Endometrial microvascular endothelial cells (primary cell): ENCODE data around the gene APLN. TPM values are rescaled to one million over a fixed set of nuclear protein-coding genes. Genes with fewer than 3 reads are reported as not detected.

Experiments used
- in situ Hi-C: cut with HindIII; loops from 2 replicates; pipeline ENCODE4 v1.10.0; 2017; ENCODE audit warnings: low sequenced_read_pairs, low pct_unique_long_range_greater_than_20kb; ENCODE audit errors: inconsistent ontology term
- total RNA-seq: library from RNA; depleted of rRNA; stranded (reverse); fragments of >200 nt; gene quantifications from one replicate; pipeline ENCODE4 v1.2.3, GENCODE V29; 2015; ENCODE audit errors: inconsistent ontology term

The APLN gene, protein sequence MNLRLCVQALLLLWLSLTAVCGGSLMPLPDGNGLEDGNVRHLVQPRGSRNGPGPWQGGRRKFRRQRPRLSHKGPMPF
- 348 TPM for total RNA-seq

DNA sequence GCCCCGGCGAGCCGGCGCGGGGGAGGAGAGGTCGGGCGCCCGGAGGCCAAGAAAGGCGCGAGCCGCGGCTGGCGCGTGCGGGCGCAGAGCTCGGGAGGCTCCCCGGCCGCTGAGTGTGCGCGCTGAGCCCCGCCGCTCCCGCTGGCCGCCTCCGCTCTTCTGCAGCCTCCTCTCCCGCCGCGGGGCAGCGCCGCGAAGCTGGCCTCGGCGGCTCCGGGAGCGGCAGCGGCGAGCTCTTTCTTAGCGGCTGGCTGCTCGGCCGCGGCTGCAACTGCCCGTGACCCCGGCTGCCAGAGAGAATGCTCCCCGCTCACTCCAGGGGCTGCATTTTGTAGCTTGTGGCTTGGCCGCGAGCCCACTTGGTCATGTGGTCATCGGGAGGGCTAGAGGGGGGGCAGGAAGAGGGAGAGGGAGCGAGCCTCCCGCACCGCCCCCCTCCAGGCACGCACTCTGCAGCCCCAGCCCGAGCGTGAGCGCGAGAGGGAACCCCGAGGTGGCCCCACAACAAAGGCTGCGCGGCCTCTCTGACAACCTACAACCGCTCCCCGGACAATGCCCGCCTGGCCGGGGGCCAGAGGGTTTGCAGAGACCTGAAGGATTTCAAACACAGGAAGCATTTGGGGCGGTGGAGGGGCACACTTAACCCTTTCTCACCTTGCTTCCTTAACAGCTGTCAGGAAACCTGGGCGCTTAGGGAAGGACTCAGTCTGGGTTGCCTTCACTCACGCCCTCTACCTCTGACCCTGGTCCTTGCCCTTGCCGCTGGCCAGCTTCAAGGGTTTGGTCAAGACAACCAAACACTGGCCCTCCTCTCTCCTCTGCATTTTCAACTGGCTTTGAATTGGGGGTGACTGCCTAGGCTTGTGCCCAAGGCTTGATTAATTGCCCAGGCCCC is at the start of gene APLN:
APLN (minus strand) TSS at position 305 of the 895 bp plus-strand sequence. CDS start 326 bp downstream, outside the sequence.
- in situ Hi-C loops: no loop called here

- in situ Hi-C loops: no loop called here
Observed at GRCh38 chrX:129704491-129704890, 49.7 kb upstream of the APLN start.

GRCh38 chrX:129701624-129702069 is 46.9 kb upstream of the APLN start:
- in situ Hi-C loops: no loop called here

DNA sequence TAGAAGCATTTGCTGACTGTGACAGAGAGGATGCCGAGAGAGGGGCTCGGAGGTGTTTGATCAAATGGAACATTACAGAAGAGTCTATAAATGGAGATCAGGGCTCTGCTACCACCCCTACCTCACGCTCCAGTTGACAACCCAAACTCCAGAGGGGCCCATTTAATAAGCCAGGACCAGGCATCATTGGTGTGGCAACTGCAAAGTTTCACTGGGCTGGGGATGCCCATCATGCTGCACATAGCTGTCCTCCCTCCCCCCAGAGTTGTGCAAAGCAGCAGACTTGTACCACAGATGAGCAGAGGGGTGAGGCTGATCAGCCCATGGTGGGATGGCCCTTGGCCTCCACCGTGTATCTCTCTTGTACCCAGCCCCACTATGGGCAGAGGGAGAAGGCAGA is 45.8 kb upstream of the APLN start:
- in situ Hi-C loops: no loop called here

GRCh38 chrX:129698150-129698549 is 43.4 kb upstream of the APLN start:
- in situ Hi-C loops: no loop called here

GRCh38 chrX:129697204-129697829 is 42.6 kb upstream of the APLN start:
- in situ Hi-C loops: no loop called here

- in situ Hi-C loops: no loop called here
Observed at GRCh38 chrX:129696463-129697155, 41.9 kb upstream of the APLN start.

- in situ Hi-C loops: no loop called here
Observed at GRCh38 chrX:129695937-129696336, 41.2 kb upstream of the APLN start.

- in situ Hi-C loops: no loop called here
Observed at GRCh38 chrX:129695535-129695934, 40.8 kb upstream of the APLN start.

GRCh38 chrX:129694805-129695204 is 40.0 kb upstream of the APLN start:
- in situ Hi-C loops: no loop called here

DNA sequence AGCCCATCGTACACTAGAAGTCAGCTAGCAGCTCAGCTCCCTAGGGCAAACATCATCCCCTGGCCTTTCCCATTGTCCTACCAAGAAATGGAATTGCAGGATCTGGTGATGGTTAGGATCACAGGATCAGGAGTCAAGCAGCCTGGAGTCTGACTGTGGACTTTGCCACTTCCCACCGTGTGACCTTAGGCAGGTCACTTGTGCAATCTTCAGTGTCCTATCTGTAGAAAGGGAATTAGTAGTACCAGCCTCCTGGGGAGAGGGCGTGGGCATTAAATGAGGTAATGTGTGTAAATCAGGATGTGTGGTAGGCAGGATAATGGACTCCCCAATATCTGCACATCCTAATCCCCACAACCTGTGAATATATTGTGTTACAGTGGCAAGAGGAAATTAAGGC is 38.6 kb upstream of the APLN start:
- in situ Hi-C loops: no loop called here

GRCh38 chrX:129690435-129690834 is 35.7 kb upstream of the APLN start:
- in situ Hi-C loops: no loop called here

GRCh38 chrX:129689796-129690195 is 35.0 kb upstream of the APLN start:
- in situ Hi-C loops: no loop called here

DNA sequence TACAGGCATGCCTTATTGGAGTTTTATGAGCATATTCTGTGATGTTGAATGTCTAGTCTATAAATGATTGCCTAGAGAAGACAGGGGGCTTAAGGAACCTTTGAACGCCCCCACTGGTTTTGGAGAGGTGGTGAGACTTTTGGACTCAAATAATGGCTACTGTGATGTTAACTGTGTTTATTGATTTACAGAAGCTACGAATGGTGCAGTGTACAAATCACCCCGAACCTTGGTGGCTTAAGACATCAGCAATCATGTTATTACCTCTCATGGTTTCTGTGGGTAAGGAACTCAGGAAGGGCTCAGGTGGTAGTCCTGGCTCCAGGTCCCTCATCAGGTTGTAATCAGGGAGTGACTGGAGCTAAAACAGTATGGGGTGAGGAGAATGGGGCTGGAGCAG is 33.3 kb upstream of the APLN start:
- in situ Hi-C loops: no loop called here

DNA sequence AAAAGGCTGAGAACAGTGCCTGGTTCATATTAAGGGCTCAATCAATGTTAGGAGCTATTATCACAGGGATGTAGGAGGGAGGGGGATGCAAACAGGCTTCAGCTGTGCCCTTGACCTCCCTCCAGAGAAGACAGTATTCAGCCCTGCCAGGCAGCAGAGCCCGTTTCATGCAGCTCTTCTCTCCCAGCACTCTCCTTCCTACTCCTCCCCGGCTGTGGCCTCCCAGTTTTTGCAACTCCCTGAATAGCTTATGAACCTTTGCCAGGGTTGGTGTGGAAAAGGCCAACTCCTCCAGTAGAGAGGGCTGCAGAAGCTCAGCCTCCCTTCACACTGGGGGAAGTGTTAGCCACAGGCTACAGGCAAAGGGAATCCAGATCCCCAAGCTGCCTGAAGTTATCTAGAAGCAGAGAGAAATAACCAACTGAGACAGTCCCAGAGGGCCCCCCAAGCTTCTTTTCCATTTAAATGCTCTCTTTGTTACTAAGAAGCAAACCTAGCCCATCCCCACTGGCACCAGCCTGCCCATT is 31.7 kb upstream of the APLN start:
- in situ Hi-C loops: no loop called here

DNA sequence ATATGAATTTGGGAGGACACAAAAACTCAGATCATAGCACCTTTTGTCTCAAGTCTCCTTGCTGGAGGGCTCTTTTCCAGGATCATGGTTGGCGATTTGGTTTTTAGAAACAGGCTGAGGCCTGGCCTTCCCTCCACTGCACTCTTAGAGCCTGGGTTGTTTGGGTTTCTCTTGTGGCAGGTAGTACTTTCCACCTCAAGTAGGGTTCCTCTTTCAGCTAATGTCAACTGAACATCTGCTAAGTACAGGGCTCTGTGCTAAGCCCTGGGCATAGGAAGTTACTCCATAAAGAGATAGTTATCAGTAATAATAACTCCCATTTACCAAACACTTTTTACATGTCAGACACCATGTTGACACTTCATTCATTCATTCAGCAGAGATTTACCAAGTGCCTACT is 28.2 kb upstream of the APLN start:
- in situ Hi-C loops: no loop called here

GRCh38 chrX:129679901-129680300 is 25.1 kb upstream of the APLN start:
- in situ Hi-C loops: loop anchor here (10.0 kb wide), 1 partner anchor 45 kb away; no protein-coding TSS in a partner anchor

DNA sequence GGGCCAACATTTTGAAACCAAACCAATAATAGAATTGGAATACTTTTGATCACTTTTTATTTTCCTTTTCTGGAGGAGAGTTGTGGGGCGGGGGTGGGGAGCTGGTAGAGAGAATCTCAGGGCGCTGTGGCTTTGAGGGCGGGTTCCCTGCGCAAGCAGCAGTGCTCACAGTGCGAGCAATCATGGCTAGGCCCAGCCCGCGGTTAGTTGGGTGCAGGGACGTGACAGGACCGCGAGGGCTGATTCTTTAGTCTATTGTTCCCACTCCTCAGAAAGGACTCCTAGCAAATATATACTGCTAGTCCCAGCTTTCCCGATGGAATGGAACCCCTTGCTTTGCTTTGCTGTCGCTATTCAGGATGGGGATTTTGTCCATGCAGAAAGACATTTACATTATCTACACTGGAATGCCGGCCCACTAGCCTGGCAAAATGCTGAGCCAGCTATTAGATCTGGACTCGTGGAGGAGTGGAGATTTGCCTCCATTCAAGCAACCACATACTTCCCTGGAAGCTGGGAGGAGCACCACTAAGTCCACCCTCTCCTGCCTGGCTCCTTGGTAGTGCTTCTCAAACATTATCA is 23.9 kb upstream of the APLN start:
- in situ Hi-C loops: loop anchor here (10.0 kb wide), 1 partner anchor 46 kb away; no protein-coding TSS in a partner anchor

GRCh38 chrX:129667412-129667811 is 12.7 kb upstream of the APLN start:
- in situ Hi-C loops: no loop called here
